ENCODE measurements around the gene GRIK4. TPM values are rescaled to one million over a fixed set of nuclear protein-coding genes. Genes with fewer than 3 reads are reported as not detected.

The GRIK4 gene
- total RNA-seq, 2 experiments from 2014 or later, result 0.06 TPM; not detected in 1

GRCh38 chr11:121032546-121032945 lies 521.0 kb downstream of the GRIK4 start:
- Histone ChIP-seq H3K4me1 (ENCODE audit: insufficient read depth, low read length, poor library complexity, severe bottlenecking) (no peaks in the 10 kb centered on the region), H3K9me2 (ENCODE audit: insufficient read depth, low read length) (no peaks in the 10 kb centered on the region), H3K9me3 (ENCODE audit: low read length) (no peaks in the 10 kb centered on the region), H3K79me2 (ENCODE audit: insufficient read depth, low read depth, low read length) (no peaks in the 10 kb centered on the region), H3K4me2 (ENCODE audit: low read length) (no peak overlapping the region), H3K4me3 (ENCODE audit: low read depth, low read length, poor library complexity, severe bottlenecking) (no peak overlapping the region), H3K36me3 (ENCODE audit: insufficient read depth, low read length) (no peaks in the 10 kb centered on the region), H3K27ac (ENCODE audit: low read depth, low read length, poor library complexity, severe bottlenecking) (no peak overlapping the region), H4K20me1 (ENCODE audit: insufficient read depth, low read length) (0 out of 2 replicates have a peak, but pooled peaks cover 5% of the 10 kb centered on the region), H2AFZ (ENCODE audit: low read length) (no peak overlapping the region)
- BruUV-seq (replicated peaks), result no TSS peak
- no peak for DNase-seq (ENCODE audit: low spot score)
- TF ChIP-seq EZH2phosphoT487 (IDR thresholded peaks at IDR 0.05; ENCODE audit: borderline replicate concordance, low read depth, low read length), result no peak
- TF ChIP-seq CTCF (conservative IDR thresholded peaks at IDR 0.05; ENCODE audit: low read length), result 0 out of 2 replicates have a peak, but pooled peaks have one; percentile 18
- intact Hi-C loops (cut with micrococcal nuclease; ENCODE audit: unreplicated experiment), result no loop called here
- CTCF ChIA-PET (ENCODE audit: unreplicated experiment), result no interaction called here
- POLR2A ChIA-PET, result no interaction called here

GRCh38 chr11:121033635-121034034 lies 522.1 kb downstream of the GRIK4 start:
- Histone ChIP-seq H3K27ac (ENCODE audit: low read depth, low read length, poor library complexity, severe bottlenecking) (no peak overlapping the region), H3K9me3 (ENCODE audit: low read length) (no peaks in the 10 kb centered on the region), H3K79me2 (ENCODE audit: insufficient read depth, low read depth, low read length) (no peaks in the 10 kb centered on the region), H3K9me2 (ENCODE audit: insufficient read depth, low read length) (no peaks in the 10 kb centered on the region), H4K20me1 (ENCODE audit: insufficient read depth, low read length) (0 out of 2 replicates have a peak, but pooled peaks cover 5% of the 10 kb centered on the region), H3K4me3 (ENCODE audit: low read depth, low read length, poor library complexity, severe bottlenecking) (no peak overlapping the region), H2AFZ (ENCODE audit: low read length) (no peak overlapping the region), H3K36me3 (ENCODE audit: insufficient read depth, low read length) (no peaks in the 10 kb centered on the region), H3K4me1 (ENCODE audit: insufficient read depth, low read length, poor library complexity, severe bottlenecking) (no peaks in the 10 kb centered on the region), H3K4me2 (ENCODE audit: low read length) (no peak overlapping the region)
- ChIA-PET POLR2A (interaction anchor here (0.6 to 2.2 kb wide), 2 partner anchors 18 to 535 kb away, joined by 4 to 8 read pairs; no protein-coding TSS in a partner anchor), CTCF (ENCODE audit: unreplicated experiment) (no interaction called here)
- DNase-seq (ENCODE audit: low spot score), result no peak
- TF ChIP-seq EZH2phosphoT487 (IDR thresholded peaks at IDR 0.05; ENCODE audit: borderline replicate concordance, low read depth, low read length), result no peak
- TF ChIP-seq CTCF (conservative IDR thresholded peaks at IDR 0.05; ENCODE audit: low read length), result no peak
- intact Hi-C loops (cut with micrococcal nuclease; ENCODE audit: unreplicated experiment), result no loop called here
- BruUV-seq (replicated peaks), result no TSS peak

GRCh38 chr11:121035169-121035755 lies 523.7 kb downstream of the GRIK4 start:
- POLR2A ChIA-PET, result interaction anchor here (0.7 to 2.2 kb wide), 4 partner anchors 10 to 20 kb away, joined by 3 to 8 read pairs (median 3); no protein-coding TSS in a partner anchor

More at GRCh38 chr11:121035169-121035755, 523.7 kb downstream of the GRIK4 start:
- Histone ChIP-seq H3K36me3 (ENCODE audit: insufficient read depth, low read length) (no peaks in the 10 kb centered on the region), H3K4me2 (ENCODE audit: low read length) (no peak overlapping the region), H3K4me1 (ENCODE audit: insufficient read depth, low read length, poor library complexity, severe bottlenecking) (no peaks in the 10 kb centered on the region), H4K20me1 (ENCODE audit: insufficient read depth, low read length) (0 out of 2 replicates have a peak, but pooled peaks cover 5% of the 10 kb centered on the region), H3K79me2 (ENCODE audit: insufficient read depth, low read depth, low read length) (no peaks in the 10 kb centered on the region), H3K9me2 (ENCODE audit: insufficient read depth, low read length) (no peaks in the 10 kb centered on the region), H3K27ac (ENCODE audit: low read depth, low read length, poor library complexity, severe bottlenecking) (no peak overlapping the region), H3K4me3 (ENCODE audit: low read depth, low read length, poor library complexity, severe bottlenecking) (no peak overlapping the region), H2AFZ (ENCODE audit: low read length) (no peak overlapping the region), H3K9me3 (ENCODE audit: low read length) (no peaks in the 10 kb centered on the region)
- no peak for DNase-seq (ENCODE audit: low spot score)
- BruUV-seq (replicated peaks), result no TSS peak
- CTCF ChIA-PET (ENCODE audit: unreplicated experiment), result no interaction called here
- TF ChIP-seq EZH2phosphoT487 (IDR thresholded peaks at IDR 0.05; ENCODE audit: borderline replicate concordance, low read depth, low read length) (no peak), CTCF (conservative IDR thresholded peaks at IDR 0.05; ENCODE audit: low read length) (no peak)
- intact Hi-C loops (cut with micrococcal nuclease; ENCODE audit: unreplicated experiment), result no loop called here

Data from OCI-LY7 (cell line).